ENCODE data around the gene DHRS9.
"Not testable (repeated sequence)": the region's sequence is repeated elsewhere in the genome, so short reads cannot be mapped to it uniquely, and the experiment has no call there.

Gene DHRS9

DNA sequence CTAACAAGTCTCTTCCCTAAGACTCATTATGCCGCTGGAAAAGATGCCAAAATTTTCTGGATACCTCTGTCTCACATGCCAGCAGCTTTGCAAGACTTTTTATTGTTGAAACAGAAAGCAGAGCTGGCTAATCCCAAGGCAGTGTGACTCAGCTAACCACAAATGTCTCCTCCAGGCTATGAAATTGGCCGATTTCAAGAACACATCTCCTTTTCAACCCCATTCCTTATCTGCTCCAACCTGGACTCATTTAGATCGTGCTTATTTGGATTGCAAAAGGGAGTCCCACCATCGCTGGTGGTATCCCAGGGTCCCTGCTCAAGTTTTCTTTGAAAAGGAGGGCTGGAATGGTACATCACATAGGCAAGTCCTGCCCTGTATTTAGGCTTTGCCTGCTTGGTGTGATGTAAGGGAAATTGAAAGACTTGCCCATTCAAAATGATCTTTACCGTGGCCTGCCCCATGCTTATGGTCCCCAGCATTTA is 26.3 kb downstream of the DHRS9 start:
- DNase-seq, result no peak

GRCh38 chr2:169104848-169105247 is 35.5 kb downstream of the DHRS9 start:
- DNase-seq, result no peak

DNA sequence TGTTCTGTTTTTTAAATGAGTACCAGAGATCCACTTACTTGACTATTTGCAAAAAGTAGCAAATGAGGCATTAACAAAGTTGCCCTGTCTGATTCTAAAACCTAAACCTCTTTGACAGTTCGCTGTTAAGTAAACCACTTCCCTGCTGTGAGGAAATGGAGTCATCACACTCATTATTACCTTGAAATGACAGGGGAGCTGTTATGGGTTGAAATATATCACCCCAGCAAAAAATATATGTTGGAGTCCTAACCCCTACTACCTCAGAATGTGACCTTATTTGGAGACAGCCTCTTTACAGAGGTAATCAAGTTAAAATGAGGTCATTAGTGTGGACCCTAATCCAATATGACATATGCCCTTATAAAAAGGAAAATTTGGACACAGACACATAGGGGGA is 36.1 kb downstream of the DHRS9 start:
- DNase-seq, result no peak

- DNase-seq, result no peak
Measured at GRCh38 chr2:169106134-169106533, 36.8 kb downstream of the DHRS9 start.

DNA sequence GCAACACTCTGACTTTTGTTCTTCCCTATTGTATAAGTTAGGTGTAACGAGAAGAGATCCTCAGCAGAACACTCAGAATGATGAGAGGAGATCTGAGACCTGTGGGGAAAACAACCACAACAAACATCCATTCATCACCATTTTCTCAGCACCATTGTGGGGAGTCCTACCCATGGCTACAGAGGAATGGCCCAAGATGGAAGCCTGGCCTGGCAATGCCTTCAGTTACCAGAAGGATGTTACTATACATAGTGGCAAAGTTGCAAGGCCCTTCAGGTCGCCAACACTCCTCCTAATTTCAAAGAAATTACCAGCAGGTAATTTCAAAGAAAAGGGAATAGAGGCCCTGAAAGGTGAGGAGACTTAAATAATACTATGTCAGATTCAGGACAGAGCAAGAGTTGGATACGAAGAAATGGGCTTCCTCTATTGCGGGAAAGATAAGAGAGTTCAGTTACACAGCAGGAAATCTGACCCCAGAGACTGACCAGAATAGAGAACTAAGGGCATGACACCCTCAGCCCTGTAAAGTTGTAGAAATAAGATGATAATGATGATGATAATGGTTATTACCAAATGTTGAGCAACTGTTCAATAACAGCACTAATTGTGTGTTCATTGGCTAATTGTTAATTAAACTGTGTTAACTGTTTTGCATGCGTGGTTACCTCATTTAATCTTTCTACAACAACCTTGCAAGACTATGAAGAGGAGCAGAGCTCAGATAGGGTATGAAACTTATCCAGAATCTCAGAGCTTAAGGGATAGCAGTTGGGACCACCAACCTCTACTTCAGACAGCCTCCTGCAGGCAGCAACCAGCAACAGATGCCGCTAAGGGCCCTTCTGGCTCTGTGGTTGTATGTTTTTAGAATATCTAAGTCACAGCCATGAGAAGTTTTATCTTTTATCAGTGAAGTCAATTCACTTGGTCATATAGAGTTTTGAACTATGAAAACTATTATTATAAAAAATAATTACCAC is 37.5 kb downstream of the DHRS9 start:
- DNase-seq, result no peak

DNA sequence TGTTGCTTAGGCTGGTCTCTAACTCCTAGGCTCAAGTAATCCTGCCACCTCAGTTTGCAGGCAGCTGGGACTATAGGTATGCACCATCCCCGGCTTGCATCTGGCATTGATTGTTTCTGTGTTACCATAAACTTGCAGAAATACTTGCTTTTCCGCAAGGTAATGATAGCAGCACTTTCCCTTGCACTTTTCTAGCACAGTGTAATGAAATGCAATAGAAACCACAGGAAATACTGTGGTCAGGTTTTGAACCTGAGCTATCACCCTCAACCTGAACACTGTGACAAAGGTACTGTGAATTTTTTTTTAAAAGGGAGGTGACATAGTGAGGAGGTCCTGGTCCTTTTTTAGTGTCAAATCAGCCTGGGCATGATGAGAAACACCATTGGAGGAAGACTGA is 38.3 kb downstream of the DHRS9 start:
- no peak for DNase-seq

DNA sequence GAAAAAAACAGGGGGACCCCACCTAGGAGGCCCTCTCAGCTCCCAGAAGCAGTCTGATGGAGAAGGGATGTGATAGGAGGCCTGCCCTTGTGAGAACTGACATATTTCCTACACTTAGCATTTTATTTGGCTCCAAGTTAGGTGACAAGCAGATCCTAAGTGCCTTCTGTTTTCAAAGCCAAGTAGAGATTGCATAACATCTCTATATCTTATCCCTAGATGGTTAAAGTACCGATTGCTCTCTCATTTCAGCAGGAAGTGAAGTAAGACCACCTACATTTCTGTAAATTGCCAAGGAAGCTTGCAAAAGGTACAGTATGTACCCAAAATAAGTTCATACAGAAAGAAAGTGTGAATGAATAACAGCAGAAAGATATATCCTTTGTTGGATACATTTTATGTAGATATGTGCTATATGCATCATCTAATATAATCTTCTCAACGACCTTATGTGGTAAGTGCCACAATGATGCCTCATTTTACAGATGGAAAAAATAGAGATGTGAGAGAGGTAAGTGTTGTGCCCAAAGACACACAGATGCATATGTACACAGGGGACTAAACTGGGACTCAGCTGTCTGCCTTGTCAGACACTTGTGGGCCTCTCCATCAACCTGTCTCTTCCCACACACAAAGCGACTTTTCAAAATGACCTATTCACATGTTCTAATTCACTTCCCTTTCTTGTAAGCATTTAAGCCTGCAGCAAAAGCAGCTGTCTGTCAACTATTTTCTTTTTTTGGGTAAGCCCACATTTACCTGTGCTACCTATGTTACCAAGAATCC is 38.9 kb downstream of the DHRS9 start:
- DNase-seq, result no peak

DNA sequence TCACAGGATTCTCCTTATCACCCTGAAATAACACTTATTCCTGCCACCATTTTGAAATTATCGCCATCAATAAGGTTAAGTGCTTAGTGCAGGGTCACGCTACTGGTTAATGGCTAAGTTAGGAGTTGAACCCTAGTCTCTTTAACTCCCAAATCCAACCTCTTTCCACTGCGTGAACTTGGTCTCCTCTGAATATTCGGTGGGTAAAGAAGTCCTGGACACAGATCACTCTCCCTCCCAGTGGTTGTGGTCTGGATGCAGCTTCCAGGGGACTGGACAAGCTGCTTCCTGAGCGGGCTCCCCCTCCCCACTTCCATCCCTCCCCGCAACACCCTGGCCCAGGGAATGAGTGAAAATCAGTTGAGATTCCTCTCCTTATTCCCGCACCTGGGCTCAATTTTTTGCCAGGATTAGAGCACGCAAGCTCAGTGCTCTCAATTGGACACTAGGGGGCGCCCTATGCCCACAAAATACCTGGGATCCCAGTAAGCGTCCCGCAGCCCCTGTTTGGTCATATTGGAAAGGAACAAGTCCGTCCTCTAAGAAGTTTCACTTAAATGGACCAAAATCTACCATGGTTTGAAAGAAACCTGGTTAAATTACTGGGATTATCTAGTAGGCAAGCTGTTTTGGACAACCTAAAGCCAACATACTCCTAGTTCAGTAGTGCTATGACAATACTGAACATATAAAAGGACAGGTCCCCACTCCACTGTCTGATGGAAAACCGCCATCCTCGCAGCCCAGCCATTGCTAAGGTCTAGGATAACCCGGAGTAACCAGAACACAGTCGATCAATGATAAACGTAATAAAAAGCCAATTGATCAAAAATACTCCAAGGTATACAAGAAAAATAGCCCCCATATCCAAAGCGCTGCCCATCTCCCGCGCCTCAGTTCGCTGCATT is 40.4 kb downstream of the DHRS9 start:
- DNase-seq, result peak; percentile 32

DNA sequence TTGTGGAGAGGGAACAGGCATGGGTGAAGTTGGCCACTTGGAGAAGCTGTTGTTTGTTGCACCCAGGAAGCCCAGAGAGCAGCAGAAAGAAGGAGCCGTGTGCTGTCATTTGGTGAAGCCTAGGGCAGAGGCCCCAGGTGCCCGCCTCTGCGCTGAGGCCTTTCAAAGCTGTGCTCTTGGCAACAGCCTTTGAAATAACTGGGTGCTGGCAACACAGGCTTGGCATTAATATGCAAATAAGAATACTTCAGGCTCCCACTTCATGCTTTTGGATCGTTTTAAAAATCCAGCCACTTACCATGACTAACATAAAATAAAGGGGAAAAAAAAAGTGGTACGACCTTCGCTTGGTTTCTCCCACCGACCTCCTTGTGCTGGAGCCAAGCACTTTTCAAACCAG is 41.1 kb downstream of the DHRS9 start:
- DNase-seq, result no peak

GRCh38 chr2:169110916-169111315 is 41.6 kb downstream of the DHRS9 start:
- DNase-seq, result no peak

DNA sequence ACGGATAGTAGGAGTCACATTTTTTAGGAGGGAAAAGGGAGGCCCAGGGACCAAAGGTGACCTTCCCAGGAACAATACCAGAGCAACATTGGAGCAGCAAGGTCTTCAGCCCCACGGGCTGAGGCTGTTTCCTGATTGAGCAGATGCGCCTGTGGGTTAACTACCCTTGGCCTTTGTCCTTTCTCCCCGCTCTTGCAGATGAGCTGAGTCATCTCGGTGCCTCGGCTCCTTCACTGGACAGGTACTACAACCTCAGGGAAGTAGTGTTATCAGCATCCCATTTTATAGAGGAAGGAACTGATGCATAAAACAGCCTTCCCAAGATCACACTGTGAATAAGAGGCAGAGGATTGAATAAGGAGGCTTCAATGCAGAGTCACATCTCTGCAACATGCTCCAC is 43.5 kb downstream of the DHRS9 start:
- no peak for DNase-seq

DNA sequence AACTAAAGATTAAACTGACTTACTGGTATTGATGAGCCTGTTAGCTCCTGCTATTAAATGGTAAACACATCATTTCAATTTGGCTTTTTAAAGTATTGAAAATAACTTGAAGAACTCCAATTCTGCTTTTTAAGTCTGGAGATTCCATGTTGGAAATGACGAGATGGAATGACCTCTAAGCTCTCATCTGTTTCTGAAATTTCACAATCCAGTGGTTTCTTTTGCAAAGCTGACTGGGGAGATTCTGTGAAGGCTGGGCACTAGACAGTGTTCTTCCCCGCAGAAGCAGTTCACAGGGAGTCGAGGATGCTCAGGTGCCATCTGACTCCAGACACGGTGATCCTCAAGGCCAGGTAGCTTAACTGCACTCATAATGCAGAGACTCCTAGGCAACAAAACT is 44.7 kb downstream of the DHRS9 start:
- DNase-seq, result no peak

GRCh38 chr2:169116327-169116726 is 47.0 kb downstream of the DHRS9 start:
- DNase-seq, result no peak

DNA sequence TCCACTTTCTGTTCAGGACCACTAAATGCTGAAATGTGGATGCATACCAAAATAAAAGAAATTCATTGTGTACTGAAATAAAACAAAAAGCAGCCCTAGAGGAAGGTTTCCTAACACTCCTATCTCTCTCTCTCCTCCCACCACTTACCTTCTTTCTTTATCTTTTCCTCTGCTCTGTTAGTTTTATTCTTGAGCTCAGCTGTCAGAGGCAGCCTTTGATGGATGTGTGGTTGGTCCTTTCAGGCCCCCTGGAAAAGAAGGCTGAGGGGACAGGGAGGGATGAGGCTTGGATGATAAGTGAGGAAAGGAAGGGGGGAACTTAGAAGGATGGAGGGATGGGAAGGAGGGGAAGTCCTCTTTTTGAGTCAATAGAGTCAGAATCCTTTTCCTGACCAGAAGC is 47.6 kb downstream of the DHRS9 start:
- DNase-seq, result no peak

GRCh38 chr2:169118060-169118459 is 48.7 kb downstream of the DHRS9 start:
- DNase-seq, result no peak

GRCh38 chr2:169119123-169119760 is 49.9 kb downstream of the DHRS9 start:
- no peak for DNase-seq

GRCh38 chr2:169119851-169120250 is 50.5 kb downstream of the DHRS9 start:
- no peak for DNase-seq

DNA sequence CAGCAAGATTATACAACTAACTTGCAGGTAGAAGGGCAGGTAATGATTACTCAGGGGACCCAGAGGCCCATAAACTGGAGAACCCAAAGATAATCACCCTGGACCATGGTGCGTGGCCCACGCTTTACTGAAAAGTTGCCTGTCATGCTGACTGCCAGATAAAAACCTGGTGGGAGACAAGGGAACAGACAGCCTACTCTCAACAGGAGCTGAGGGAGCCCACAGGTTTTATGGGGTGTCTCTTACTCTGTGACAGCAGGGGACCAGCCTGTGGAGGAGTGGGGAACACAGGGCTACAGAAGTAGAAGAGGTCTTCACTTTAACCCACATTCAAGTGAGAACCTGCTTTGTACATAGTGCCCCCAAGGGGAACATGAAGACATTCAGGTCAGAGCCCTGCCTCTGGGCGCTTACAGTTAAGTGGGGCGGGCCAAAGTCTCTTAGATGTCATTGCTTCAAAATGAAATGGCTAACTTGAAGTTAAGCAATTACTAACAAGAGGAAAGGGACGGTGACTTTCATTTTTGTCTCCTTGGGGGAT is 60.4 kb downstream of the DHRS9 start:
- no peak for DNase-seq

DNA sequence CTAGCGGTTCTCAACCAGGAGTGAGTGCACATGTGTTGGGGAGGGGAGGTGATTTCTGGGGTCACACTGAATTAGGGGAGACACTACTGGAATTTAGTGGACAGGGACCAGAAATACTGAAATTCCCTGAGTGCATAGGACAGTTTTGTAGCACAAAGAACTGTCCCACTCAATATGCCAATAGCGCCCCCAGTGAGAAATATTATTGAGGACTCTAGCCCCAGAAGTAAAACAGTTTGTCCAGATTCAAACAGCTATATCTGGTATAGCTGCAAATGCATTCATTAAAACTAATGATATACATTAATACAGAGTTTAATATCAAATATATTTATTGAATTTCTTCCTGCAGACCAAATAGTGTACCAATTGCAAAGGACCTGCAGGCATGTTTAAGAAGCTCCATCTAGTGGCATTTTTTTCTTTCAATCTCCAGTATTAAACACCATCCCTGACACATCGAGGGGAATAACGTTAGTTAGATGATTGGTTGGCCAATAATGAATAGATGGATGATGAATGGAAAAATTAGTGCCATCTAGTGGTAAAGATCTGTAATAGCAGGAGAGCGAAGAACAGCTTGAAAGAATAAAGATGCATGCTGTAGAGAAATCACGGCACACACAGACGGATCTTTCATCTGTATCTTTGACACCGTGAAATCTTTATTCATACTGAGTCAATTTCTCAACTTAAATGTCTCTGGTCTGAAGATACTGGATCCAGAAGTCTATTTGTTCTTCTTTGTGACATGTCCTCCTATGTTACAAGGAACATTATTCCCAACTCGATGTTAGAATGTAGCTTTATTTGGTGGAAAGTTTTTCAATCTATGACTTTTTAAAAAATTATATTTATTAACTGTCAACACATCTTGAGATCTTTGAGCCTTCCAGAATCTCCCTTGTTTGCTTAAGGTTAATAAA is 62.5 kb downstream of the DHRS9 start:
- DNase-seq, result no peak

- not testable (repeated sequence) for DNase-seq
Measured at GRCh38 chr2:169134272-169134671, 64.9 kb downstream of the DHRS9 start.

DNA sequence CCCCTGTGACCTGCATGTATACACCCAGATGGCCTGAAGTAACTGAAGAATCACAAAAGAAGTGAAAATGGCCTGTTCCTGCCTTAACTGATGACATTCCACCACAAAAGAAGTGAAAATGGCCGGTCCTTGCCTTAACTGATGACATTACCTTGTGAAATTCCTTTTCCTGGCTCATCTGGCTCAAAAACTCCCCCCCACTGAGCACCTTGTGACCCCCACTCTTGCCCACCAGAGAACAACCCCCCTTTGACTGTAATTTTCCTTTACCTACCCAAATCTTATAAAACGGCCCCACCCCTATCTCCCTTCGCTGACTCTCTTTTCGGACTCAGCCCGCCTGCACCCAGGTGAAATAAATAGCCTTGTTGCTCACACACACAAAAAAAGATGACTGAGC is 67.1 kb downstream of the DHRS9 start:
- not testable (repeated sequence) for DNase-seq
